ENCODE results near the gene EIF2S2.

The EIF2S2 gene

GRCh38 chr20:34089655-34090345 is 22.2 kb downstream of the EIF2S2 start:
- DNase-seq (ENCODE audit: low spot score) = no peak

GRCh38 chr20:34089175-34089479 is 22.9 kb downstream of the EIF2S2 start:
- no peak for DNase-seq (ENCODE audit: low spot score)

GRCh38 chr20:34088305-34089174 is 23.5 kb downstream of the EIF2S2 start:
- no peak for DNase-seq (ENCODE audit: low spot score)

- DNase-seq (ENCODE audit: low spot score) = no peak
Observed at GRCh38 chr20:34085544-34086040, 26.5 kb downstream of the EIF2S2 start.

- no peak for DNase-seq (ENCODE audit: low spot score)
Observed at GRCh38 chr20:34084227-34084923, 27.7 kb downstream of the EIF2S2 start.

- DNase-seq (ENCODE audit: low spot score) = no peak
Observed at GRCh38 chr20:34083781-34084180, 28.3 kb downstream of the EIF2S2 start.

GRCh38 chr20:34083137-34083536 is 28.9 kb downstream of the EIF2S2 start:
- DNase-seq (ENCODE audit: low spot score) = peak; percentile 68

GRCh38 chr20:34082232-34082887 is 29.7 kb downstream of the EIF2S2 start:
- no peak for DNase-seq (ENCODE audit: low spot score)

- no peak for DNase-seq (ENCODE audit: low spot score)
Observed at GRCh38 chr20:34079818-34080217, 32.2 kb downstream of the EIF2S2 start.

GRCh38 chr20:34078540-34078939 is 33.5 kb downstream of the EIF2S2 start:
- DNase-seq (ENCODE audit: low spot score) = no peak

GRCh38 chr20:34076952-34077351 is 35.1 kb downstream of the EIF2S2 start:
- no peak for DNase-seq (ENCODE audit: low spot score)

- no peak for DNase-seq (ENCODE audit: low spot score)
Observed at GRCh38 chr20:34075647-34076046, 36.4 kb downstream of the EIF2S2 start.

GRCh38 chr20:34074101-34074760 is 37.8 kb downstream of the EIF2S2 start:
- no peak for DNase-seq (ENCODE audit: low spot score)

GRCh38 chr20:34072778-34073177 is 39.3 kb downstream of the EIF2S2 start:
- DNase-seq (ENCODE audit: low spot score) = no peak

GRCh38 chr20:34072076-34072475 is 40.0 kb downstream of the EIF2S2 start:
- no peak for DNase-seq (ENCODE audit: low spot score)

- DNase-seq (ENCODE audit: low spot score) = no peak
Observed at GRCh38 chr20:34070859-34071258, 41.2 kb downstream of the EIF2S2 start.

- no peak for DNase-seq (ENCODE audit: low spot score)
Observed at GRCh38 chr20:34070079-34070439, 42.0 kb downstream of the EIF2S2 start.

GRCh38 chr20:34069341-34070078 is 42.5 kb downstream of the EIF2S2 start:
- peak; percentile 89 for DNase-seq (ENCODE audit: low spot score)

GRCh38 chr20:34068001-34068400 is 44.0 kb downstream of the EIF2S2 start:
- DNase-seq (ENCODE audit: low spot score) = no peak

- DNase-seq (ENCODE audit: low spot score) = no peak
Observed at GRCh38 chr20:34066476-34067090, 45.5 kb downstream of the EIF2S2 start.

- no peak for DNase-seq (ENCODE audit: low spot score)
Observed at GRCh38 chr20:34065260-34065659, 46.8 kb downstream of the EIF2S2 start.
